ENCODE measurements around the gene SLAMF9.
A peak's percentile ranks its signal among the peaks of the same experiment; 100 is the strongest.

SLAMF9 gene

DNA sequence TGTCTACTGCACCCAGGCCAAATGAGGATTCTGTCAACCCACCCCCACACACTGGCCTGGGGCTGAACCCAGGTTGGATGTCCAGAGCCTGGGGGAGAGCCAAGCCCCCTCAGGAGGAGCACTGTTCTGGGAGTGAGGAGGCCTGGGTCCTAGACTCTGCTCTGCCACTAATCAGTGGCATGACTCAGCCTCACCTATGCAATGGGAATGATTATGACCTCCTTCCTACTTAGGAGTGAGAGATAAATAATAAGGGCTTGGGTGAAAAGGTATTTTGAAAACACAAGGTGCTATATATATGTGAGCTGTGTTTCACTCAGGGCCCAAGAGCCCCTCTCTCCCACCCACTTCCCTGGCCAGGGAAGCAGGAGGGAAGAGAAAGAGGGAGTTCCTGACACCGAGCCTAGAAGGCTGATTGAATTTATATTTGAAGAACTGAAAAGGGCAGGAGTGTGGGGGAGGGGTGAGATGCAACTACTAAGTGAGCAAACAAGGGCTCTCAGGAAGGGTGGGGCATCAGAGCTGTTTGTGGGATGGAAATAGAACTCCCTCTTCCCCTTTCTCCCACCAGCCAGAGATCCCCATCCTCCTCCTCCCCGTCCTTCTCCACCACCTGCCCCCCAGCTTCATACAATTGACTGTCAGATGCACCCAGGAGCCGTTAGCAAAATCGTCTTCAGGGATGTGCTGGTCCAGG lies 16.8 kb downstream of the SLAMF9 start:
- TF ChIP-seq, protein P1, sequence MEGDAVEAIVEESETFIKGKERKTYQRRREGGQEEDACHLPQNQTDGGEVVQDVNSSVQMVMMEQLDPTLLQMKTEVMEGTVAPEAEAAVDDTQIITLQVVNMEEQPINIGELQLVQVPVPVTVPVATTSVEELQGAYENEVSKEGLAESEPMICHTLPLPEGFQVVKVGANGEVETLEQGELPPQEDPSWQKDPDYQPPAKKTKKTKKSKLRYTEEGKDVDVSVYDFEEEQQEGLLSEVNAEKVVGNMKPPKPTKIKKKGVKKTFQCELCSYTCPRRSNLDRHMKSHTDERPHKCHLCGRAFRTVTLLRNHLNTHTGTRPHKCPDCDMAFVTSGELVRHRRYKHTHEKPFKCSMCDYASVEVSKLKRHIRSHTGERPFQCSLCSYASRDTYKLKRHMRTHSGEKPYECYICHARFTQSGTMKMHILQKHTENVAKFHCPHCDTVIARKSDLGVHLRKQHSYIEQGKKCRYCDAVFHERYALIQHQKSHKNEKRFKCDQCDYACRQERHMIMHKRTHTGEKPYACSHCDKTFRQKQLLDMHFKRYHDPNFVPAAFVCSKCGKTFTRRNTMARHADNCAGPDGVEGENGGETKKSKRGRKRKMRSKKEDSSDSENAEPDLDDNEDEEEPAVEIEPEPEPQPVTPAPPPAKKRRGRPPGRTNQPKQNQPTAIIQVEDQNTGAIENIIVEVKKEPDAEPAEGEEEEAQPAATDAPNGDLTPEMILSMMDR (IDR thresholded peaks at IDR 0.05) = no peak
- no peak overlapping the region for H3K4me3 ChIP-seq (ENCODE audit: low read depth, low read length)
- H3K79me2 ChIP-seq = no peaks in the 10 kb centered on the region
- no peaks in the 10 kb centered on the region for H3K27me3 ChIP-seq (ENCODE audit: control insufficient read depth, insufficient read depth, low read length)
- H2AFZ ChIP-seq = no peak overlapping the region
- H3K36me3 ChIP-seq (ENCODE audit: control insufficient read depth, insufficient read depth, low read length) = no peaks in the 10 kb centered on the region
- H3K27ac ChIP-seq = no peak overlapping the region
- H3K9me3 ChIP-seq (ENCODE audit: control insufficient read depth, low read length) = no peaks in the 10 kb centered on the region
- peaks cover 4% of the 10 kb centered on the region for H3K4me1 ChIP-seq
- no peak overlapping the region for H3K4me2 ChIP-seq (ENCODE audit: low read length)
- H3K9ac ChIP-seq = no peak overlapping the region

DNA sequence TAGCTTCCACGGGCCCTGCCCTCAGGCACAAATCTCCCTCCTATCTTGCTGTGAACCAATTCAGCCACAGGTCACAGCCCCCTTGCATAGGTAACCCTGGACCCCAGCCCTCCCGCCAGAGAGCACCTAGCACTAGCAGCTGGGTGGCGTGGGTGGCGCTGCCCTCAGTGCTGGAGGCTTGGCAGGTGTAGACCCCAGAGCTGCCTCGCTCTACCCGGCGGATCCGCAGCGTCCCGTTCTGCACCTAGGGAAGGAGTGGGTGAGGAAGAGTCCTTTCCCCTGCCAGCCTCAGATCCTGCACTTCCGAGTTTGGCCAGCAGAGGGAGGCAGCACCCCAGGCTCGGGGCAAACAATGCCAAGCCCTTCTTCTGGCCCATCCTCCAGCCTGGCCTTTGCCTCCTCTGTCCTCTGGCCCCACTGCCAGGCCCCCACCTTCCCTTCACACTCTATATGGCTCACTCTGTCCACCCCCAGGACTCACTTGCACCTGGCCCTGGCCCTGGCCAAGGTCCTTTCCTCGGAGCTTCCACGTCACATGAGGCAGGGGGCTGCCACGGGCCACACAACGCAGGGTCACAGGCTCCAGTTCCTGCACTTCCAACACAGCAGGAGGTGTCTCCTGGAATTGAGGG lies 17.6 kb downstream of the SLAMF9 start:
- Histone ChIP-seq H3K4me2 (ENCODE audit: low read length) (no peak overlapping the region), H3K27ac (no peak overlapping the region), H3K9me3 (ENCODE audit: control insufficient read depth, low read length) (no peaks in the 10 kb centered on the region), H3K79me2 (no peaks in the 10 kb centered on the region), H3K4me1 (peaks cover 4% of the 10 kb centered on the region), H3K9ac (no peak overlapping the region), H3K36me3 (ENCODE audit: control insufficient read depth, insufficient read depth, low read length) (no peaks in the 10 kb centered on the region), H3K27me3 (ENCODE audit: control insufficient read depth, insufficient read depth, low read length) (no peaks in the 10 kb centered on the region), H3K4me3 (ENCODE audit: low read depth, low read length) (no peak overlapping the region), H2AFZ (no peak overlapping the region)
- TF ChIP-seq, protein P1 (IDR thresholded peaks at IDR 0.05) = peak; percentile 86

DNA sequence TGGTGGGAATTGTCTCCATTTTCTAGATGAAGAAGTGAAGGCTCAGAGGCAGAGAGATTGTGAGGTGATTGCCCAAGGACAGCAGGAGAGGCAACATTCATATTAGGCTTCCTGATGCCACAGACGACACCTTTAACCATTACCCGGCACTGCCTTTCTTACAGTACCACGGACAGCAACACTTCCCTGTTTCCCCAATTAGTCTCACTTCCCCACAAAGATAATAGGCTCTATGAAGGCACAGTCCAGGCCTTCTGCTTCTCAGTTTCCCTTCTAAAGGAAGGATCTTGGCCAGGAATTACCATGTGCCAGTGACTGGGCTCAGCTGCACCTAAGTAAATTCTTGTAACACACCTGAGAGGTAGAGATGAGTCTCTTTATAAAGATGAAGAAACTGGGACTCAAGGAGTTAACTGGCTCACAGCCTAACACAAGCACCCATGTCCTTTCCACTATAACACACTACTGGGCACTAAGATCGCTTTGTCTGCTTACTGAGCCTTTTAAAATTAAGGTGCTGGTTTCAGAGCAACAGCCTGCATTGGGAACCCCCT lies 18.2 kb downstream of the SLAMF9 start:
- no peaks in the 10 kb centered on the region for H3K27me3 ChIP-seq (ENCODE audit: control insufficient read depth, insufficient read depth, low read length)
- peaks cover 4% of the 10 kb centered on the region for H3K4me1 ChIP-seq
- no peak overlapping the region for H2AFZ ChIP-seq
- H3K9ac ChIP-seq = no peak overlapping the region
- no peaks in the 10 kb centered on the region for H3K79me2 ChIP-seq
- H3K4me3 ChIP-seq (ENCODE audit: low read depth, low read length) = no peak overlapping the region
- H3K9me3 ChIP-seq (ENCODE audit: control insufficient read depth, low read length) = no peaks in the 10 kb centered on the region
- TF ChIP-seq, protein P1 (IDR thresholded peaks at IDR 0.05) = no peak
- no peak overlapping the region for H3K4me2 ChIP-seq (ENCODE audit: low read length)
- H3K27ac ChIP-seq = no peak overlapping the region
- no peaks in the 10 kb centered on the region for H3K36me3 ChIP-seq (ENCODE audit: control insufficient read depth, insufficient read depth, low read length)

DNA sequence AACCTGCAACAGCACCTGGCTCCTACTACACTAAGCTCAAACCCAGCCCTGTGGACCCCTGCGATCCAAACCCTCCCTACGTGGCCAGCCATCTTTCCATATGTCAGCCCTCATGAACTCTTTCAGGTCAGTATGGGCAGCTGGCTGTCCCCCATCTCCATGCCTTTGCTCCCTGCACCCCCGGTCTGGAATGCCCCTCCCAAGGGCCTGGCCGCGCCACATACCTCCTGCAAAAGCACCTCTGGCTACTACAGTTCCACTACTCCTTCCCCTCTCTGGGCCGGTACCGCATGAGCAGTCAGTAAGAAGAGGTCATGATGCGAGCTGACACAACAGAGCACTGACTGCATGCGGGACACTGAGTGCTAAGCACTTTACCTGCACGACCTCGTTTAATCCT lies 18.7 kb downstream of the SLAMF9 start:
- H3K27ac ChIP-seq = no peak overlapping the region
- H3K4me2 ChIP-seq (ENCODE audit: low read length) = no peak overlapping the region

More for the DNA sequence above, 18.7 kb downstream of the SLAMF9 start:
- Histone ChIP-seq H3K4me3 (ENCODE audit: low read depth, low read length) (no peak overlapping the region), H3K79me2 (no peaks in the 10 kb centered on the region), H2AFZ (no peak overlapping the region), H3K27me3 (ENCODE audit: control insufficient read depth, insufficient read depth, low read length) (no peaks in the 10 kb centered on the region), H3K4me1 (peaks cover 4% of the 10 kb centered on the region), H3K9me3 (ENCODE audit: control insufficient read depth, low read length) (no peaks in the 10 kb centered on the region), H3K36me3 (ENCODE audit: control insufficient read depth, insufficient read depth, low read length) (no peaks in the 10 kb centered on the region), H3K9ac (no peak overlapping the region)
- TF ChIP-seq, protein P1 (IDR thresholded peaks at IDR 0.05) = no peak
